Effector memory CD4-positive, alpha-beta T cell (primary cell): ENCODE measurements around the gene PGAP6.

Experiments used
- DNase-seq, 3 donors: peaks; one replicate each; pipeline ENCODE4 v3.0.0-alpha.2; 2020
- H3K27ac ChIP-seq: 2 replicates; pipeline ENCODE4 v1.7.0; 2013; ENCODE audit warnings: mild to moderate bottlenecking, low read length, moderate library complexity; ENCODE audit not compliant: insufficient read depth, poor library complexity, severe bottlenecking
- H3K27me3 ChIP-seq: replicated peaks from 2 replicates; pipeline ENCODE4 v1.7.0; 2013; ENCODE audit warnings: mild to moderate bottlenecking, low read length; ENCODE audit not compliant: insufficient read depth, control insufficient read depth, poor library complexity, severe bottlenecking
- H3K36me3 ChIP-seq: 2 replicates; pipeline ENCODE4 v1.7.0; 2013; ENCODE audit warnings: mild to moderate bottlenecking, low read length, moderate library complexity; ENCODE audit not compliant: control insufficient read depth, insufficient read depth
- H3K4me1 ChIP-seq: 2 replicates; pipeline ENCODE4 v1.7.0; 2013; ENCODE audit warnings: low read length, mild to moderate bottlenecking; ENCODE audit not compliant: control insufficient read depth, insufficient read depth, poor library complexity, severe bottlenecking
- H3K4me3 ChIP-seq: 2 replicates; pipeline ENCODE4 v1.7.0; 2013; ENCODE audit warnings: low read length, low read depth, mild to moderate bottlenecking; ENCODE audit not compliant: insufficient read depth, poor library complexity, severe bottlenecking
- H3K9me3 ChIP-seq: 2 replicates; pipeline ENCODE4 v1.7.0; 2013; ENCODE audit warnings: mild to moderate bottlenecking, low read length, moderate library complexity; ENCODE audit not compliant: control insufficient read depth

The PGAP6 gene

GRCh38 chr16:401468-402348 lies 19.9 kb upstream of the PGAP6 start, which contains the start of gene DECR2:
TSS of gene DECR2 (plus strand) at chr16:401885. CDS start at chr16:401964, 79 bp downstream.
- H3K4me3 ChIP-seq = peak within 1 kb of the TSS; percentile 81
- no peaks in the 10 kb centered on the region for H3K27me3 ChIP-seq
- H3K27ac ChIP-seq = peak within 1 kb of the TSS; percentile 82
- H3K9me3 ChIP-seq = no peaks in the 10 kb centered on the region
- peaks cover 2% of the 10 kb centered on the region for H3K4me1 ChIP-seq
- H3K36me3 ChIP-seq = no peaks in the 10 kb centered on the region
- DNase-seq = peak; percentile 97

- Histone ChIP-seq H3K4me1 (peaks cover 2% of the 10 kb centered on the region), H3K4me3 (peak overlapping the region; percentile 81), H3K9me3 (no peaks in the 10 kb centered on the region), H3K27ac (no peak overlapping the region), H3K36me3 (no peaks in the 10 kb centered on the region), H3K27me3 (no peaks in the 10 kb centered on the region)
- DNase-seq = no peak
Observed at GRCh38 chr16:400061-400591, 18.3 kb upstream of the PGAP6 start.

- H3K4me1 ChIP-seq = peaks cover 2% of the 10 kb centered on the region
- no peak for DNase-seq
- H3K27ac ChIP-seq = no peak overlapping the region
- H3K27me3 ChIP-seq = no peaks in the 10 kb centered on the region
- no peaks in the 10 kb centered on the region for H3K9me3 ChIP-seq
- H3K36me3 ChIP-seq = no peaks in the 10 kb centered on the region
- H3K4me3 ChIP-seq = no peak overlapping the region
Observed at GRCh38 chr16:399340-400019, 17.7 kb upstream of the PGAP6 start.

- Histone ChIP-seq H3K36me3 (no peaks in the 10 kb centered on the region), H3K27me3 (no peaks in the 10 kb centered on the region), H3K9me3 (no peaks in the 10 kb centered on the region), H3K4me3 (no peak overlapping the region), H3K27ac (no peak overlapping the region), H3K4me1 (peaks cover 2% of the 10 kb centered on the region)
- DNase-seq = no peak
Observed at GRCh38 chr16:398561-399339, 17.0 kb upstream of the PGAP6 start.

GRCh38 chr16:397736-398332 lies 16.1 kb upstream of the PGAP6 start:
- Histone ChIP-seq H3K27ac (no peak overlapping the region), H3K4me3 (no peak overlapping the region), H3K4me1 (peaks cover 2% of the 10 kb centered on the region), H3K36me3 (no peaks in the 10 kb centered on the region), H3K27me3 (no peaks in the 10 kb centered on the region), H3K9me3 (no peaks in the 10 kb centered on the region)
- DNase-seq = no peak

- Histone ChIP-seq H3K9me3 (no peaks in the 10 kb centered on the region), H3K27ac (no peak within 1 kb of the TSS), H3K4me3 (peak within 1 kb of the TSS; percentile 25), H3K27me3 (no peaks in the 10 kb centered on the region), H3K36me3 (no peaks in the 10 kb centered on the region), H3K4me1 (peaks cover 2% of the 10 kb centered on the region)
- DNase-seq = no peak
Observed at GRCh38 chr16:397135-397661, 15.4 kb upstream of the PGAP6 start, which contains the start of gene NME4. TSS of gene NME4 (plus strand) at chr16:397199. CDS start at chr16:397223, 24 bp downstream.

- no peaks in the 10 kb centered on the region for H3K27me3 ChIP-seq
- H3K4me3 ChIP-seq = no peak overlapping the region
- no peak for DNase-seq
- no peak overlapping the region for H3K27ac ChIP-seq
- H3K36me3 ChIP-seq = no peaks in the 10 kb centered on the region
- peaks cover 2% of the 10 kb centered on the region for H3K4me1 ChIP-seq
- no peaks in the 10 kb centered on the region for H3K9me3 ChIP-seq
Observed at GRCh38 chr16:396605-397004, 14.8 kb upstream of the PGAP6 start.

- Histone ChIP-seq H3K4me3 (no peak overlapping the region), H3K9me3 (no peaks in the 10 kb centered on the region), H3K27me3 (no peaks in the 10 kb centered on the region), H3K27ac (no peak overlapping the region), H3K36me3 (no peaks in the 10 kb centered on the region), H3K4me1 (peaks cover 2% of the 10 kb centered on the region)
- no peak for DNase-seq
Observed at GRCh38 chr16:396199-396598, 14.4 kb upstream of the PGAP6 start.

GRCh38 chr16:392450-393030 lies 10.8 kb upstream of the PGAP6 start:
- no peaks in the 10 kb centered on the region for H3K27me3 ChIP-seq
- H3K27ac ChIP-seq = no peak overlapping the region
- no peaks in the 10 kb centered on the region for H3K36me3 ChIP-seq
- no peaks in the 10 kb centered on the region for H3K9me3 ChIP-seq
- H3K4me1 ChIP-seq = no peaks in the 10 kb centered on the region
- no peak overlapping the region for H3K4me3 ChIP-seq
- DNase-seq = no peak
